ENCODE measurements around the gene SLC32A1.

DNA sequence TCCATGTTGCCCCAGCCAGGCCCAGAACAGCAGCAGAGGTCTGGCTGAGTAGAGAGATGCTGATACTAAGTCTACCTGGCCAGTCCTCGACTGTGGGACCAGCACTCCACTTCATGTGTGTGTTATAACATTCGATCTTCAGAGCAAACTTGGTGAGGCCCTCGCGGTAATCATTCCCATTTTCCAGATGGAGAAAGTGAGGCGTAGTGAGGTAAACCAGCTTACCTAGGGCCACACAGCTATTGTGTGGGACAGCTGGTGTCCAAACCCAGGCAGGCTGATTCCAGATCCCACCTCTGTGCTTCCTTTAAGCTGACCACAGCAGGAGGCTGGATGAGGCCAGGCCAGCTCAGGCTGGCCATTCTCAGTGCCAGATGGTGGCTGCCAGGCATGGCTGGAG, 47.7 kb upstream of the SLC32A1 start:
- TF ChIP-seq, protein P1, sequence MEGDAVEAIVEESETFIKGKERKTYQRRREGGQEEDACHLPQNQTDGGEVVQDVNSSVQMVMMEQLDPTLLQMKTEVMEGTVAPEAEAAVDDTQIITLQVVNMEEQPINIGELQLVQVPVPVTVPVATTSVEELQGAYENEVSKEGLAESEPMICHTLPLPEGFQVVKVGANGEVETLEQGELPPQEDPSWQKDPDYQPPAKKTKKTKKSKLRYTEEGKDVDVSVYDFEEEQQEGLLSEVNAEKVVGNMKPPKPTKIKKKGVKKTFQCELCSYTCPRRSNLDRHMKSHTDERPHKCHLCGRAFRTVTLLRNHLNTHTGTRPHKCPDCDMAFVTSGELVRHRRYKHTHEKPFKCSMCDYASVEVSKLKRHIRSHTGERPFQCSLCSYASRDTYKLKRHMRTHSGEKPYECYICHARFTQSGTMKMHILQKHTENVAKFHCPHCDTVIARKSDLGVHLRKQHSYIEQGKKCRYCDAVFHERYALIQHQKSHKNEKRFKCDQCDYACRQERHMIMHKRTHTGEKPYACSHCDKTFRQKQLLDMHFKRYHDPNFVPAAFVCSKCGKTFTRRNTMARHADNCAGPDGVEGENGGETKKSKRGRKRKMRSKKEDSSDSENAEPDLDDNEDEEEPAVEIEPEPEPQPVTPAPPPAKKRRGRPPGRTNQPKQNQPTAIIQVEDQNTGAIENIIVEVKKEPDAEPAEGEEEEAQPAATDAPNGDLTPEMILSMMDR (conservative IDR thresholded peaks at IDR 0.05 in 1 of 2, IDR thresholded peaks at IDR 0.05 in 1 of 2; ENCODE audit: low read depth in 1 of 2, low read length in 2 of 2), result no peak
- no peak for TF ChIP-seq EZH2 (IDR thresholded peaks at IDR 0.05; ENCODE audit: low read length, missing control alignments)

Measured in fibroblast of lung (primary cell).